CD4-positive, alpha-beta T cell (primary cell): ENCODE measurements around the gene PAPSS2. TPM values are rescaled to one million over a fixed set of nuclear protein-coding genes. Genes with fewer than 3 reads are reported as not detected.

ENCODE experiments used
- ATAC-seq: fragments of 200-7000 bp; cut with Tn5 transposase; one replicate; pipeline ENCODE4 v1.10.0; 2022; ENCODE audit warnings: mild to moderate bottlenecking; ENCODE audit not compliant: poor library complexity
- CTCF ChIA-PET: fragments of 350-600 bp; sonication (Branson Sonifier 250); formaldehyde crosslinking; loops from one replicate; lab custom pipeline; 2021; ENCODE audit warnings: antibody characterized with exemption, inconsistent platforms; lab: Charles Lee
- POLR2A ChIA-PET: fragments of 350-600 bp; sonication (Branson Sonifier 250); formaldehyde crosslinking; loops from one replicate; lab custom pipeline; 2021; ENCODE audit warnings: antibody characterized with exemption, inconsistent platforms; lab: Charles Lee
- DNase-seq, 14 experiments: peaks; one replicate each; pipeline ENCODE4 v3.0.0-alpha.2; 2013 to 2020; ENCODE audit warnings: mixed read lengths in 2 of 14
- H3K27ac ChIP-seq, 2 donors: one replicate each; pipeline versions ENCODE4 v1.5.1 to v1.7.0; 2013; ENCODE audit warnings: low read length in 2 of 2, low read depth in 1 of 2, mild to moderate bottlenecking in 1 of 2
- H3K27me3 ChIP-seq, 2 experiments: 1 replicate in 1 of 2; 2 replicates in 1 of 2; pipeline versions ENCODE4 v1.6.1 to v1.7.0; 2013; ENCODE audit warnings: low read length in 2 of 2, control low read depth in 1 of 2, mild to moderate bottlenecking in 1 of 2, moderate library complexity in 1 of 2; ENCODE audit not compliant: insufficient read depth in 2 of 2, control insufficient read depth in 1 of 2
- H3K36me3 ChIP-seq: one replicate; pipeline ENCODE4 v1.6.1; 2013; ENCODE audit warnings: low read length, control low read depth; ENCODE audit not compliant: insufficient read depth
- H3K4me1 ChIP-seq: one replicate; pipeline ENCODE4 v1.6.1; 2013; ENCODE audit warnings: low read length, control low read depth; ENCODE audit not compliant: insufficient read depth
- H3K4me3 ChIP-seq: one replicate; pipeline ENCODE4 v1.5.1; 2013; ENCODE audit warnings: mild to moderate bottlenecking, low read length, moderate library complexity
- H3K9me3 ChIP-seq, 2 experiments: 1 replicate in 1 of 2; 2 replicates in 1 of 2; pipeline versions ENCODE4 v1.6.1 to v1.7.0; 2013; ENCODE audit warnings: low read length in 2 of 2, mild to moderate bottlenecking in 2 of 2, control low read depth in 1 of 2, moderate library complexity in 1 of 2; ENCODE audit not compliant: control insufficient read depth in 1 of 2, insufficient read depth in 1 of 2
- H3K27ac Mint-ChIP-seq: one replicate; pipeline ENCODE4 v1.8.0; 2020; ENCODE audit warnings: mixed read lengths
- H3K27me3 Mint-ChIP-seq: one replicate; pipeline ENCODE4 v1.8.0; 2021; ENCODE audit warnings: mixed read lengths
- H3K36me3 Mint-ChIP-seq: one replicate; pipeline ENCODE4 v1.8.0; 2021; ENCODE audit warnings: low read depth, mixed read lengths
- H3K4me1 Mint-ChIP-seq: one replicate; pipeline ENCODE4 v1.8.0; 2021; ENCODE audit warnings: low read depth, mixed read lengths
- H3K4me3 Mint-ChIP-seq: one replicate; pipeline ENCODE4 v1.8.0; 2020; ENCODE audit warnings: mild to moderate bottlenecking, mixed read lengths
- H3K9me3 Mint-ChIP-seq: one replicate; pipeline ENCODE4 v1.8.0; 2020; ENCODE audit warnings: mixed read lengths
- intact Hi-C, 2 experiments: fragments of 100-400 bp; cut with DNase I in 1 of 2; cut with micrococcal nuclease in 1 of 2; formaldehyde crosslinking; loops; one replicate each; pipeline versions ENCODE4 v1.15.1 to v1.9.0; 2023 to 2025; cut with DNase I, micrococcal nuclease
- total RNA-seq, 174 experiments: library from RNA in 2 of 174; stranded (reverse) in 2 of 174; gene quantifications; one replicate each; pipeline ENCODE4 v1.2.3 and lab custom pipeline; 2021 to 2026
- TF ChIP-seq, protein P1 (sequence below): fragments of 200-600 bp; IDR thresholded peaks from one replicate; pipeline ENCODE4 v1.8.0; 2022; ENCODE audit warnings: antibody characterized with exemption, mild to moderate bottlenecking

The PAPSS2 gene
- total RNA-seq, 2 experiments from 2014 or later, result not detected

DNA sequence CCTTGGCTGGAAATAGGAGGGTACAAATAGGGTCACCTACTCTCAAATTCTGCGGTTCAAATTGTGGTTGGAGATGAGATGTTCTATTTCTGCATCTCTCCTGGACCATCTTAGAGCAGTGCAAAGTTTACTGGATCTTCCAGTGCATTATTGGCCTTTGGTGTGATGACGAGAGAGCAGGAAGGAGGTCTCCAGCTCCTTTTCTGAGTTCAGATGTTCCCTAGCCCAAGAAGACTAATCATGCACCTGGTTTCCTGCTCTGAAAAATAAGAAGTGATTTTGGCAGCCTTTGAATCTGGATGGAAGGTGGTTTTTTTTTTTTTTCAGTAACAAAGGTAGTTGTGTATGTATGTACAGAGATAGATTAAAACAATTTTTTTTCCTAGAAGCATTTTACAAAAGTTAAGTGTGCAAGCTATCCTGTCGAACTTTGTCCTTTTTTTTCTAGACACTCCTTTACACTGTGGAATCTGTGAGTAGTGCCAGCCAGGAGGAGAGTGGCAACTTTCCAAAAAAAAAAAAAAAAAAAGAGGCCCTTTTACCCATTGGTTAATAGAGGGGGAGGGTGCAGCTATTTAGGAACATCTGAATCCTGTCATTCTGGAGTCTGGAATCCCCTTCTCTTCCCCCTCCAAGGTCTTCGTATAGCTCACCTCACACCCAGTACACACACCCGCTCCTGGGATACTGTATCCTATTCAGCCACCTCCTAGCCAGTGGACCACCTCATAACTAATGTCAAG is 26.3 kb downstream of the PAPSS2 start:
- peaks cover 4% of the 10 kb centered on the region for H3K27me3 Mint-ChIP-seq
- no peak overlapping the region for H3K4me3 Mint-ChIP-seq
- Histone ChIP-seq H3K27me3 (no peaks in the 10 kb centered on the region), H3K27ac (no peak overlapping the region), H3K4me1 (no peaks in the 10 kb centered on the region), H3K4me3 (no peak overlapping the region), H3K36me3 (no peaks in the 10 kb centered on the region), H3K9me3 (no peaks in the 10 kb centered on the region)
- no peaks in the 10 kb centered on the region for H3K36me3 Mint-ChIP-seq
- no peaks in the 10 kb centered on the region for H3K4me1 Mint-ChIP-seq
- ATAC-seq, result no peak
- H3K27ac Mint-ChIP-seq, result no peak overlapping the region
- intact Hi-C loops, result no loop called here
- H3K9me3 Mint-ChIP-seq, result no peaks in the 10 kb centered on the region
- TF ChIP-seq, protein P1, sequence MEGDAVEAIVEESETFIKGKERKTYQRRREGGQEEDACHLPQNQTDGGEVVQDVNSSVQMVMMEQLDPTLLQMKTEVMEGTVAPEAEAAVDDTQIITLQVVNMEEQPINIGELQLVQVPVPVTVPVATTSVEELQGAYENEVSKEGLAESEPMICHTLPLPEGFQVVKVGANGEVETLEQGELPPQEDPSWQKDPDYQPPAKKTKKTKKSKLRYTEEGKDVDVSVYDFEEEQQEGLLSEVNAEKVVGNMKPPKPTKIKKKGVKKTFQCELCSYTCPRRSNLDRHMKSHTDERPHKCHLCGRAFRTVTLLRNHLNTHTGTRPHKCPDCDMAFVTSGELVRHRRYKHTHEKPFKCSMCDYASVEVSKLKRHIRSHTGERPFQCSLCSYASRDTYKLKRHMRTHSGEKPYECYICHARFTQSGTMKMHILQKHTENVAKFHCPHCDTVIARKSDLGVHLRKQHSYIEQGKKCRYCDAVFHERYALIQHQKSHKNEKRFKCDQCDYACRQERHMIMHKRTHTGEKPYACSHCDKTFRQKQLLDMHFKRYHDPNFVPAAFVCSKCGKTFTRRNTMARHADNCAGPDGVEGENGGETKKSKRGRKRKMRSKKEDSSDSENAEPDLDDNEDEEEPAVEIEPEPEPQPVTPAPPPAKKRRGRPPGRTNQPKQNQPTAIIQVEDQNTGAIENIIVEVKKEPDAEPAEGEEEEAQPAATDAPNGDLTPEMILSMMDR, result no peak
- CTCF ChIA-PET, result interaction anchor here (0.7 kb wide), 1 partner anchor 759 kb away, joined by 8 read pairs; no protein-coding TSS in a partner anchor
- POLR2A ChIA-PET, result no interaction called here
- DNase-seq, result no peak

DNA sequence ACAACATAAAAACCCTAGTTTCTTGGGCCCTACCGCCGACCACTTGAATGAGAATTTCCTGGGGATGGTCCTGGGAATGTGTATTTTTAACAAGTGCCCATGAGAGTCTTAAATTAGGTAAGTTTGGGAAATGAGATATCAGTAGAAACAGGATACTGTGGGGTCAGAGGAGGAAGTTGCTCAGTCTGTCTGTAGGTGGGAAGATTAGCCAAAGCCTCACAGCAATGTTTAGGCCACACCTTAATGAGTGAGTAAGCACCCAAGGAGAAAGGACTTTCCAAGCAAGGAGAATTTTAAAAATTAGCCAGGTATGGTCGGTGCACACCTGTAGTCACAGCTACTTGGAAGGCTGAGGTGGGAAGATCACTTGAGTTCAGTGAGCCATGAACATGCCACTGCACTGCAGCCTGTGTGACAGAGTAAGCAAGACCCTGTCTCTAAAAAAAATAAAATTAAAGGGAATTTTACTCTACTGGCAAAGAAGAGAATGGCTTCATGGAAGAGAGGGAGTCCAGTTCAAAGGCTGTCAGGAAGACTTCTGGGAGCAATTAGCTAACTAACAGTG is 31.9 kb downstream of the PAPSS2 start:
- no peak for DNase-seq
- ChIA-PET POLR2A (no interaction called here), CTCF (no interaction called here)
- TF ChIP-seq, protein P1, result no peak
- no peaks in the 10 kb centered on the region for H3K9me3 ChIP-seq
- Mint-ChIP-seq H3K27ac (no peak overlapping the region), H3K4me3 (no peak overlapping the region), H3K4me1 (no peaks in the 10 kb centered on the region), H3K27me3 (peaks cover 4% of the 10 kb centered on the region), H3K9me3 (no peaks in the 10 kb centered on the region), H3K36me3 (no peaks in the 10 kb centered on the region)
- no peaks in the 10 kb centered on the region for H3K4me1 ChIP-seq
- intact Hi-C loops, result no loop called here
- H3K27ac ChIP-seq, result no peak overlapping the region
- no peak for ATAC-seq
- no peak overlapping the region for H3K4me3 ChIP-seq
- no peaks in the 10 kb centered on the region for H3K27me3 ChIP-seq
- H3K36me3 ChIP-seq, result no peaks in the 10 kb centered on the region

DNA sequence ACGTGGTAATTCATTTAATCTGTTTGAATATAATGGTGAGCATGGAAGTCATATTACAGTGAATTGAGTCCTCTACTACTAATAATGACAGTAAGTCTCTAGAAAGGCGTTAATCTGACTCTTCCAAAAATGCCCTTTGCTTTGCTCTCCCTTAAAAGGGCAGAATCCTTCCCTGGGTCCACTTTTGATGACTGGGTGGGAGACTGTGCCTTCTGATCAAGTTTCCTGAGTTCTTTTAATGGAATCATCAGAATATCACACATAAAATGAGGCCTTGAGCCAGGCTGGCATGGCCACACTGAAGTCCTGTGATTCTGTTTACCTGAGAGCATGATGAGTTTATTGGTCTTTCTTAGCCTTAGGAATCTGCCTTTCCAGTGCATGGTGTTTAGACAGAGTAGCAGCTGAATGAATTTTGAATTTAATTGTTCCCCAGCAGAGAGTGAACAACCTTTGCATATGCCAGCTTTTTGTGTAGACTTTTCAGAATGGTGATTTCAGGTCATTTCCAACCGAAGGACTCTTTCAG is 33.3 kb downstream of the PAPSS2 start:
- no peak overlapping the region for H3K27ac Mint-ChIP-seq
- CTCF ChIA-PET, result no interaction called here
- H3K36me3 ChIP-seq, result no peaks in the 10 kb centered on the region
- H3K27ac ChIP-seq, result no peak overlapping the region
- H3K36me3 Mint-ChIP-seq, result no peaks in the 10 kb centered on the region
- H3K27me3 ChIP-seq, result no peaks in the 10 kb centered on the region
- no peaks in the 10 kb centered on the region for H3K4me1 ChIP-seq
- no peaks in the 10 kb centered on the region for H3K9me3 ChIP-seq
- TF ChIP-seq, protein P1, result no peak
- H3K4me3 ChIP-seq, result no peak overlapping the region
- POLR2A ChIA-PET, result interaction anchor here (0.6 kb wide), 1 partner anchor 823 kb away, joined by 3 read pairs; no protein-coding TSS in a partner anchor
- intact Hi-C loops, result no loop called here
- no peaks in the 10 kb centered on the region for H3K4me1 Mint-ChIP-seq
- no peak overlapping the region for H3K4me3 Mint-ChIP-seq
- no peak for ATAC-seq
- DNase-seq, result no peak
- H3K9me3 Mint-ChIP-seq, result no peaks in the 10 kb centered on the region
- no peaks in the 10 kb centered on the region for H3K27me3 Mint-ChIP-seq
